Measurements from ENCODE around the gene RUVBL1. TPM values are rescaled to one million over a fixed set of nuclear protein-coding genes. Genes with fewer than 3 reads are reported as not detected.

The RUVBL1 gene
- total and polyA plus RNA-seq, 2 of the 4 experiments (the other 2 are of a cell fraction) = 68.7 to 83.3 TPM

DNA sequence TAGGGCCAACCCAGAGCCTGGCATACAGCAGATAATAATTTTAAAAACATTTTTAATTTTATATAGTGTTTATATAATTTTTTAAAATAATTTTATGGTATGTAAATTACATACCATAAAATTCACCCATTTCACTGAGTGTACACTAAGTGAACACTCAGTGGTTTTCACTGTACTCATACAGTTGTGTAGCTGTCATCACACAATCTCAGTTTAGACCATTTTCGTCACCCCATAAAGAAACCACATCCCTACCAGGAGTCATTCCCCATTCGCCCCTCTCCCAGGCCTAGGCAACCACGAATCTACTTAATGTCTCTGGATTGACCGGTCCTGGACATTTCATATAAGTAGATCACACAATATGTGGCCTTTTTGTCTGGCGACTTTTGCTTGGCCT is 39.8 kb upstream of the RUVBL1 start:
- H3K4me2 ChIP-seq (ENCODE audit: low read depth, low read length) = no peak overlapping the region
- CTCF ChIA-PET = no interaction called here
- no peak overlapping the region for H3K23ac ChIP-seq (ENCODE audit: low read depth, low read length)
- 86% methylated on average over 1 of the region's 5 CpGs; no CpG with 5 or more reads in 1 of the 2 experiments for WGBS, 2 experiments (ENCODE audit: extremely low coverage in 2 of 2, insufficient read length in 1 of 2)
- 0 out of 2 replicates have a peak, but pooled peaks cover 2% of the 10 kb centered on the region for H3K9me1 ChIP-seq (ENCODE audit: insufficient read depth, low read length)
- POLR2A ChIA-PET (ENCODE audit: unreplicated experiment) = no interaction called here
- no peak overlapping the region for H2AFZ ChIP-seq (replicated peaks; ENCODE audit: low read length, poor library complexity)
- H3K4me1 ChIP-seq (ENCODE audit: control insufficient read depth, insufficient read depth, low read length) = peaks cover 2% of the 10 kb centered on the region; the same call in 1 of the 2 replicates
- no peaks in the 10 kb centered on the region for H3K36me3 ChIP-seq (ENCODE audit: control insufficient read depth, insufficient read depth, low read length)
- no TSS peak for BruUV-seq (replicated peaks)
- no peak overlapping the region for H4K91ac ChIP-seq (ENCODE audit: insufficient read depth, low read depth, low read length)
- H3K27ac ChIP-seq (ENCODE audit: insufficient read depth, low read length) = no peak overlapping the region
- no peaks in the 10 kb centered on the region; the same call in 1 of the 2 replicates for H4K20me1 ChIP-seq (ENCODE audit: insufficient read depth, low read length)
- H3K18ac ChIP-seq (ENCODE audit: low read depth, low read length) = no peak overlapping the region
- ATAC-seq (ENCODE audit: low read depth) (no peak), DNase-seq (no peak)
- no peak overlapping the region for H3K4ac ChIP-seq (ENCODE audit: low read depth, low read length)
- no peak overlapping the region for H2BK20ac ChIP-seq (ENCODE audit: low read depth, low read length)
- no peak overlapping the region for H3K56ac ChIP-seq (ENCODE audit: extremely low read depth, insufficient read depth, low read length)
- no peak overlapping the region for H3K4me3 ChIP-seq (ENCODE audit: insufficient read depth, low read depth, low read length)
- no peak overlapping the region for H4K5ac ChIP-seq (ENCODE audit: low read depth, low read length)
- no peak overlapping the region for H2BK5ac ChIP-seq (ENCODE audit: low read depth, low read length, poor library complexity, severe bottlenecking)
- no peak overlapping the region for H2BK15ac ChIP-seq (ENCODE audit: low read depth, low read length)
- H3K14ac ChIP-seq (replicated peaks; ENCODE audit: low read depth, low read length) = no peak overlapping the region
- no peak overlapping the region for H3K9ac ChIP-seq (ENCODE audit: low read depth, low read length)
- in situ Hi-C loops (cut with MboI; ENCODE audit: low sequenced_read_pairs) (no loop called here), dilution Hi-C loops (cut with HindIII; ENCODE audit: low sequenced_read_pairs, unreplicated experiment) (no loop called here), intact Hi-C loops (cut with micrococcal nuclease) (no loop called here)
- H2AK9ac ChIP-seq (replicated peaks; ENCODE audit: low read depth, low read length, poor library complexity) = peak overlapping the region; percentile 30
- TF ChIP-seq MAFK (IDR thresholded peaks at IDR 0.05; ENCODE audit: low read depth, low read length) (no peak), SMC3 (IDR thresholded peaks at IDR 0.05; ENCODE audit: low read depth, low read length) (no peak), CHD1 (IDR thresholded peaks at IDR 0.05; ENCODE audit: low read depth, low read length) (no peak)
- TF ChIP-seq, protein P1, sequence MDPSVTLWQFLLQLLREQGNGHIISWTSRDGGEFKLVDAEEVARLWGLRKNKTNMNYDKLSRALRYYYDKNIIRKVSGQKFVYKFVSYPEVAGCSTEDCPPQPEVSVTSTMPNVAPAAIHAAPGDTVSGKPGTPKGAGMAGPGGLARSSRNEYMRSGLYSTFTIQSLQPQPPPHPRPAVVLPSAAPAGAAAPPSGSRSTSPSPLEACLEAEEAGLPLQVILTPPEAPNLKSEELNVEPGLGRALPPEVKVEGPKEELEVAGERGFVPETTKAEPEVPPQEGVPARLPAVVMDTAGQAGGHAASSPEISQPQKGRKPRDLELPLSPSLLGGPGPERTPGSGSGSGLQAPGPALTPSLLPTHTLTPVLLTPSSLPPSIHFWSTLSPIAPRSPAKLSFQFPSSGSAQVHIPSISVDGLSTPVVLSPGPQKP (IDR thresholded peaks at IDR 0.05; ENCODE audit: borderline replicate concordance, low read depth, low read length) = no peak
- no peak overlapping the region for H2BK120ac ChIP-seq (ENCODE audit: low read depth, low read length)
- no peaks in the 10 kb centered on the region for H3K27me3 ChIP-seq (ENCODE audit: control insufficient read depth, insufficient read depth, low read length)
- no peak overlapping the region for H4K8ac ChIP-seq (ENCODE audit: low read depth in 2 of 2, low read length in 2 of 2)
- peaks cover 12 to 23% of the 10 kb centered on the region in 2 experiments; a peak in 2 of 4 replicates for H3K79me1 ChIP-seq (ENCODE audit: low read depth in 1 of 2, low read length in 2 of 2)
- H2AK5ac ChIP-seq (ENCODE audit: low read depth, low read length) = no peak overlapping the region
- no peaks in the 10 kb centered on the region for H3K9me3 ChIP-seq (ENCODE audit: control insufficient read depth, insufficient read depth, low read length)

All from IMR-90 (cell line).